Memory B cell (primary cell): ENCODE measurements around the gene AMPD3.

Source experiments
- ATAC-seq: fragments of 150-1000 bp; cut with Tn5 transposase; 2 replicates; pipeline ENCODE4 v1.10.0; 2021; ENCODE audit warnings: low read depth, mild to moderate bottlenecking, moderate library complexity
- DNase-seq, 2 donors: peaks; one replicate each; pipeline ENCODE4 v3.0.0; 2022; ENCODE audit warnings: low spot score in 2 of 2
- H3K27ac Mint-ChIP-seq: one replicate; pipeline ENCODE4 v1.8.0; 2022; ENCODE audit warnings: mild to moderate bottlenecking, moderate library complexity, mixed read lengths
- H3K27me3 Mint-ChIP-seq: one replicate; pipeline ENCODE4 v1.8.0; 2022; ENCODE audit warnings: mixed read lengths
- H3K36me3 Mint-ChIP-seq: one replicate; pipeline ENCODE4 v1.8.0; 2022; ENCODE audit warnings: mild to moderate bottlenecking, mixed read lengths
- H3K4me1 Mint-ChIP-seq: one replicate; pipeline ENCODE4 v1.8.0; 2022; ENCODE audit warnings: mixed read lengths
- H3K4me3 Mint-ChIP-seq: one replicate; pipeline ENCODE4 v1.8.0; 2022; ENCODE audit warnings: mild to moderate bottlenecking, moderate library complexity, mixed read lengths
- H3K9me3 Mint-ChIP-seq: one replicate; pipeline ENCODE4 v1.8.0; 2022; ENCODE audit warnings: mixed read lengths

The AMPD3 gene

GRCh38 chr11:10443721-10444235, 11.3 kb upstream of the AMPD3 start:
- H3K4me3 Mint-ChIP-seq = no peak overlapping the region

DNA sequence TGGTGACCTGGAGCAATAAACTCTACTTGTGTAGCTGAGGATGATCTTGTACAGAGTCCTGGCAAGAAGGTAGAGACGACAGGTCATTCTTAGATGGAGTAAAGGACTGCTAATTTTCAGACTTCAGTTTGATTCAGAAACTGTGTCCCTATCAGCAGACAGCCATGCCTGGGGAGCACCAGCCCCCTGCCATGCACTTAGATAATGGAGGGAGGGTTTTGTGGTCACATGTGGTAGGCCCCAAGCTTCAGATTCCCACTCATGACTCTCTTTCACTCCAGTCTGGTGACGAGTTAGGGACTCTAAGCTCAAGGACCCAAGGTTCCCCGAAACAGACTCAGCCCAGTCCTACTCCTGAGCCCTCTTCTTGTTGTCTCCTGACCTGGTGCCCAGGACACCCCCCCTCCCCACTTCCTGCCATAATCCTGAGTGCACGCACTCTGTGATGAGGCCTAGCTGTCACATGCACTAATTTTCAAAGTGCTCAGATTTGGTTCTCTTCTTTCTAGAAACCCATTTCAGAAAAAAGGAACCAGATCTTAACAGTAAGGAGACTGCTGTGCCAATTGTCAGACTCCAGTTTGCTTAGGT, 10.2 kb upstream of the AMPD3 start:
- Mint-ChIP-seq H3K27me3 (no peaks in the 10 kb centered on the region), H3K27ac (no peak overlapping the region), H3K4me3 (no peak overlapping the region), H3K36me3 (no peaks in the 10 kb centered on the region), H3K4me1 (peaks cover 27% of the 10 kb centered on the region), H3K9me3 (no peaks in the 10 kb centered on the region)
- DNase-seq = no peak
- no peak for ATAC-seq

More at GRCh38 chr11:10443721-10444235, 11.3 kb upstream of the AMPD3 start:
- Mint-ChIP-seq H3K36me3 (no peaks in the 10 kb centered on the region), H3K9me3 (no peaks in the 10 kb centered on the region), H3K27me3 (no peaks in the 10 kb centered on the region), H3K4me1 (peaks cover 25% of the 10 kb centered on the region), H3K27ac (no peak overlapping the region)
- ATAC-seq = no peak
- no peak for DNase-seq

GRCh38 chr11:10447445-10447844, 7.6 kb upstream of the AMPD3 start:
- no peak overlapping the region for H3K27ac Mint-ChIP-seq
- DNase-seq (no peak), ATAC-seq (no peak)
- no peaks in the 10 kb centered on the region for H3K36me3 Mint-ChIP-seq
- no peak overlapping the region for H3K4me3 Mint-ChIP-seq
- no peaks in the 10 kb centered on the region for H3K9me3 Mint-ChIP-seq
- no peaks in the 10 kb centered on the region for H3K27me3 Mint-ChIP-seq
- peaks cover 31% of the 10 kb centered on the region for H3K4me1 Mint-ChIP-seq

GRCh38 chr11:10450462-10451425, 4.3 kb upstream of the AMPD3 start:
- H3K4me1 Mint-ChIP-seq = peaks cover 45% of the 10 kb centered on the region
- H3K27me3 Mint-ChIP-seq = no peaks in the 10 kb centered on the region

GRCh38 chr11:10451426-10452116, 3.5 kb upstream of the AMPD3 start:
- H3K4me3 Mint-ChIP-seq = peak overlapping the region; percentile 97
- peak overlapping the region; percentile 89 for H3K27ac Mint-ChIP-seq
- H3K36me3 Mint-ChIP-seq = no peaks in the 10 kb centered on the region
- no peaks in the 10 kb centered on the region for H3K27me3 Mint-ChIP-seq
- no peaks in the 10 kb centered on the region for H3K9me3 Mint-ChIP-seq
- DNase-seq (peak in 1 of 2 donors; percentile 66), ATAC-seq (peak; percentile 54)
- H3K4me1 Mint-ChIP-seq = peaks cover 50% of the 10 kb centered on the region

More at GRCh38 chr11:10450462-10451425, 4.3 kb upstream of the AMPD3 start:
- peak; percentile 46 for ATAC-seq
- peak; percentile 37 to 61 for DNase-seq
- Mint-ChIP-seq H3K36me3 (no peaks in the 10 kb centered on the region), H3K27ac (peak overlapping the region; percentile 90), H3K9me3 (no peaks in the 10 kb centered on the region), H3K4me3 (peak overlapping the region; percentile 97)

DNA sequence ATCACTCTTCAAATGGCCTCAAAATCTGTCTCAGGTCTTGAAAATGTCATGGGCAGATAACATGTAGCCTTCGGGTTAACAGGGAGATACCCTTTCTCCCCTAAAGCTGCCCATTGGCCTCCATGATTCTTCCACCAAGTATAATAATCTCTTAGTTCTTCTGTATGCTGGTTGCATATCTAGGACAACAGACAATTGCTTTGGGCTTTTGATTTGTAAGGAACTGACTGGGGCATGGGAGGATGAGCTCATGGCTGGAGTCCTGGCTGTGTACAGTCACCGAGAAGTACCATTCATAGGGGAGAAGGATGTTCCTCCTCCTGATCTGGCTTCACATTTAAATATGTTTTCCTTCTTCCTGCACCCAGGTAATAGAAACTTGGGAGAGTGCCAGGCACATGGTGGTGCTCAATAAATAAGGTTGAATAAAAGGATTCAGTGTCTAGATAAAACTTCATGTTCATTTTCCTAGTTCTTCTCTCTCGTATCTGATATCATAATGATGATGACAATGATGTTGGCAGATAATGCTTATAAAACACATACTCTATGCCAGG, 2.8 kb upstream of the AMPD3 start:
- ATAC-seq = no peak
- Mint-ChIP-seq H3K27ac (peak overlapping the region; percentile 89), H3K27me3 (no peaks in the 10 kb centered on the region), H3K4me3 (peak overlapping the region; percentile 97), H3K36me3 (no peaks in the 10 kb centered on the region), H3K9me3 (no peaks in the 10 kb centered on the region), H3K4me1 (peaks cover 54% of the 10 kb centered on the region)
- DNase-seq = no peak

DNA sequence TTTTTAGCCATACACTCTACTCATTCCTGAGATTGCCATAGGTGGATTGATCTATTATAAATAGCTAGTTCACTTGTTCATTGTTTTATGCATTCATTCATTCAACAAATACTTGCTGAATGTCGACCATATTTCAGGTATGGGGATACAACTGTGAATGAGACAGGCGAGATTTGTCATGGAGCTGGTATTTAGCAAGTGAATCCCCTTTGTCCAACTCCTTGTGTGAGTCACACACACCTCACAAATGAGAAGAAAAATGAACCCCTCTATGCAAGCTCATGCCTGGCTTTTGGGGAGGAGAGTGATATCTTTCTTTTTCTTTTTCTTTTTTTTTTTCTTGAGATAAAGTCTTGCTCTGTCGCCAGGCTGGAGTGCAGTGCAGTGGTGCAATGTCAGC, 1.8 kb upstream of the AMPD3 start:
- DNase-seq (no peak), ATAC-seq (no peak)
- no peaks in the 10 kb centered on the region for H3K36me3 Mint-ChIP-seq
- peak overlapping the region; percentile 93 for H3K27ac Mint-ChIP-seq
- H3K4me3 Mint-ChIP-seq = no peak overlapping the region
- no peaks in the 10 kb centered on the region for H3K27me3 Mint-ChIP-seq
- H3K4me1 Mint-ChIP-seq = peaks cover 57% of the 10 kb centered on the region
- H3K9me3 Mint-ChIP-seq = no peaks in the 10 kb centered on the region

GRCh38 chr11:10455637-10456487, 798 bp downstream of the AMPD3 start:
- DNase-seq (peak; percentile 56 to 67), ATAC-seq (peak; percentile 65)
- no peaks in the 10 kb centered on the region for H3K36me3 Mint-ChIP-seq
- H3K4me3 Mint-ChIP-seq = peak overlapping the region; percentile 98
- H3K27me3 Mint-ChIP-seq = no peaks in the 10 kb centered on the region
- peaks cover 67% of the 10 kb centered on the region for H3K4me1 Mint-ChIP-seq
- H3K9me3 Mint-ChIP-seq = no peaks in the 10 kb centered on the region
- H3K27ac Mint-ChIP-seq = peak overlapping the region; percentile 93

DNA sequence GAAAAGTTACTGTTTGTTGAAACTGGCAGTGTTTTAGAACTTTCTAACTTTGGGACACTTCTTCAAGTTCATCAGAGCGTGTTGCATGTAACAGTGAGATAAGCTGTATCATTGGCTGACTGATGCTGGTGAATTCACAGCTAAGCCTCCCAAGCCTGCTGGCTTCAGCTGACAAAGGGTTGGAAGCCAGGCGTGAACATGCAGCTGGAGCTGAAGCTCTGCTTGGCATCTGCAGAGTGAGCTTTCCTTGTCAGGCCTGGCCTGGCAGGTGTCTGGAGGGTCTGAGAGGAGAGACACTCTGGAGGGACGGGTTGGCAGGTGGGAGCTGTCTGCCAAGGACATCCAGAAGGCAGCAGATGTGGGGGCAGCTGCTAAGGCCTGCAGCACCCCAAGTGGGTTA, 1.5 kb downstream of the AMPD3 start:
- ATAC-seq (peak; percentile 2), DNase-seq (no peak)
- Mint-ChIP-seq H3K4me1 (peaks cover 64% of the 10 kb centered on the region), H3K27me3 (no peaks in the 10 kb centered on the region), H3K27ac (peak overlapping the region; percentile 93), H3K4me3 (peak overlapping the region; percentile 98), H3K9me3 (no peaks in the 10 kb centered on the region), H3K36me3 (no peaks in the 10 kb centered on the region)

- no peaks in the 10 kb centered on the region for H3K27me3 Mint-ChIP-seq
- ATAC-seq (no peak), DNase-seq (no peak)
- no peaks in the 10 kb centered on the region for H3K9me3 Mint-ChIP-seq
- H3K4me3 Mint-ChIP-seq = peak overlapping the region; percentile 98
- H3K4me1 Mint-ChIP-seq = peaks cover 58% of the 10 kb centered on the region
- peak overlapping the region; percentile 93 for H3K27ac Mint-ChIP-seq
- H3K36me3 Mint-ChIP-seq = peaks cover 10% of the 10 kb centered on the region
Measured at GRCh38 chr11:10457901-10458300, 2.8 kb downstream of the AMPD3 start.

DNA sequence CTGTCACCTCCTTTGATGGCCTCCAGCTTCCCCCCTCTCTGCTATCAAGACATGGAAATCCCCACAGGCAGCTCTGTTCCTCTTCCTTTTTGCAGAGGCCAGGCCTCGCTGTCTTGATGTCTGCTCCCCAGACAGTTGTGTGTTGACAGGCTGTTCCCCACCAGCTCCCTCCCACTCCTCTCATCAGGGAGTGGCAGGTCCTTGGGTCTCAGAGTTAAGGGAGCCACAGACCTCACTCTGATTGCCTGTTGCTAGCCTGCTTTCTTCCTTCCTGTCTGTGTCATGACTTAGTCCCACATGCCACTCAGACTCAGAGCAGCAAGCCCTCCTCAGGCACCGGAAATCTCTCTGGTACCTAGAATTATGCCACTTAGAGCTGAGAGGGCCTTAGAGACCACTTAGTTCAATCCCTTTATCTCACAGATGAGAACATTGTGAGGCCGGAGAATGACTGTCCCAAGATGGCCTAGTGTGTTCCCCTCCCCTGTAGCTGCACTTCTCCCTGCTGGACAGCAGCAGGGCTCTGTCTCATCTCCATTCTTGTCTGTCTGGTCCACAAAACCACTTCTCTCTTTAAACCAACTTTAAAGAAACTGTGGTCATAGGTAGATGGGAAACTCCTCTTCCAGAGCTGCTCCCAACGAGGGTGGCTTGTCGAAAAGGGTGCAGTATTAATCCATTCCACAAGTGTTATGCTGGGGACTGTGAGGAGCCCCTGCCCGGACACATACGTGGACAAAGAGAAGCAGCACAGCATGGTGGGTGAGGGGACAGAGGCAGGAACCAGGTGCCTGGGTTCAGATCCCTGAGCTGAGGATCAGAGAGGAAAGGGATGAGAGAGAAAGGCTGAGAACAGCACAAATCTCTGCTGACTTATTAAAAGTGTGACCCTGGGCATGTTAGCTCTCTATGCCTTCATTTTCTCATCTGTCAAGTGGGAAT, 4.2 kb downstream of the AMPD3 start:
- Mint-ChIP-seq H3K36me3 (peaks cover 18% of the 10 kb centered on the region), H3K27ac (peak overlapping the region; percentile 93), H3K27me3 (no peaks in the 10 kb centered on the region), H3K9me3 (no peaks in the 10 kb centered on the region), H3K4me3 (peak overlapping the region; percentile 78), H3K4me1 (peaks cover 59% of the 10 kb centered on the region)
- DNase-seq (peak; percentile 60 to 63), ATAC-seq (peak; percentile 68)

DNA sequence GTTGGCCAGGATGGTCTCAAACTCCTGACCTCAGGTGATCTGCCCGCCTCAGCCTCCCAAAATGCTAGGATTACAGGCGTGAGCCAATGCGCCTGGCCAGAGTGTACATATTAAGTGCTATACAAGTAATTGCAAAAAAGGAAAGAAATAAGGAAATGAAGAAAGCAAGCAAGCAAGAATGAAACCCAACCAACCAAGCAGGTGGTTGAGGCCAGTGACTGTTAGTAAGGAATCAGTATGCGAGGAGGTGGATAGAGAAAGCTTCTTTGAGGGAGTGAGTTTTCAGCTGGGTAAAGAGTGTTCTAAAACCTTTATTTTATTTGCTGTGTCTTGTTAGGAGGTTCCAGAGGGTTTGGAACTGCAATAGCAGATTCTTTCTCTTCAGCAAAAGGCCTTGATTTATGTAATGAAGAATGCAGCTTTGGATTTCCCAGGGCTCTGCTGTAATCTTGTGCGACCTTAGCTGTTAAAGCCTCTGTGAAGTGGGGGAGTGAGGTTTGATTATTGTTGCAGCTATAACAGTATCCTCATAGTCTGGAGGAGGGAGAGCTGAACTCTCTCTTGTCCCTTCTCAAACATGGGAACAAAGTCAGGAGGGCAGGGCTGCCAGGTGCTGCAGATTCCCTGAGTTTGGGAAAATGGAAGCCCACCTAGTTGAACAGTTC, 5.7 kb downstream of the AMPD3 start:
- peak overlapping the region; percentile 93 for H3K27ac Mint-ChIP-seq
- H3K4me3 Mint-ChIP-seq = peak overlapping the region; percentile 2
- H3K27me3 Mint-ChIP-seq = no peaks in the 10 kb centered on the region
- DNase-seq (no peak), ATAC-seq (no peak)
- peaks cover 25% of the 10 kb centered on the region for H3K36me3 Mint-ChIP-seq
- no peaks in the 10 kb centered on the region for H3K9me3 Mint-ChIP-seq
- H3K4me1 Mint-ChIP-seq = peaks cover 53% of the 10 kb centered on the region
